GM23338 (cell line): ENCODE measurements around the gene ANKK1. TPM values are rescaled to one million over a fixed set of nuclear protein-coding genes. Genes with fewer than 3 reads are reported as not detected.

ENCODE experiments used
- ATAC-seq: fragments of 200-7000 bp; cut with Tn5 transposase; 3 replicates; pipeline ENCODE4 v1.9.1; 2020
- DNase-seq: peaks from one replicate; pipeline ENCODE4 v3.0.0-alpha.2; 2015; ENCODE audit warnings: low spot score
- H2AFZ ChIP-seq: fragments of 200-600 bp; sonication (generic); 2 replicates; pipeline ENCODE4 v1.8.0; 2016; ENCODE audit warnings: antibody characterized with exemption, mild to moderate bottlenecking, moderate library complexity
- H3F3A ChIP-seq: fragments of 200-600 bp; sonication (generic); replicated peaks from 2 replicates; pipeline ENCODE4 v1.8.0; 2017; ENCODE audit warnings: antibody characterized with exemption, mixed run types, low read depth
- H3K27ac ChIP-seq: fragments of 200-600 bp; sonication (generic); 2 replicates; pipeline ENCODE4 v1.6.1; 2016; ENCODE audit warnings: low read depth
- H3K27me3 ChIP-seq: fragments of 200-600 bp; sonication (generic); 2 replicates; pipeline ENCODE4 v1.8.0; 2016; ENCODE audit warnings: mild to moderate bottlenecking, mixed run types, moderate library complexity; ENCODE audit not compliant: insufficient read depth
- H3K36me3 ChIP-seq: fragments of 200-600 bp; sonication (generic); 2 replicates; pipeline ENCODE4 v1.8.0; 2016; ENCODE audit warnings: mild to moderate bottlenecking; ENCODE audit not compliant: insufficient read depth
- H3K4me1 ChIP-seq: fragments of 200-600 bp; sonication (generic); 2 replicates; pipeline ENCODE4 v1.8.0; 2016; ENCODE audit warnings: mild to moderate bottlenecking, moderate library complexity; ENCODE audit not compliant: insufficient read depth
- H3K4me2 ChIP-seq: fragments of 200-600 bp; sonication (generic); 2 replicates; pipeline ENCODE4 v1.7.1; 2017; ENCODE audit warnings: mixed run types
- H3K4me3 ChIP-seq: fragments of 200-600 bp; sonication (generic); 2 replicates; pipeline ENCODE4 v1.6.1; 2016; ENCODE audit warnings: mixed run types
- H3K79me2 ChIP-seq: fragments of 200-600 bp; sonication (generic); replicated peaks from 2 replicates; pipeline ENCODE4 v1.8.0; 2017; ENCODE audit warnings: mild to moderate bottlenecking; ENCODE audit not compliant: insufficient read depth
- H3K9me2 ChIP-seq: fragments of 200-600 bp; sonication (generic); 2 replicates; pipeline ENCODE4 v1.8.0; 2017; ENCODE audit not compliant: insufficient read depth
- H4K20me1 ChIP-seq: fragments of 200-600 bp; sonication (generic); replicated peaks from 2 replicates; pipeline ENCODE4 v1.8.0; 2017; ENCODE audit warnings: mild to moderate bottlenecking; ENCODE audit not compliant: insufficient read depth
- H3K27ac Mint-ChIP-seq: 2 replicates; pipeline ENCODE4 v1.8.0; 2020; ENCODE audit warnings: inconsistent platforms, mild to moderate bottlenecking, moderate library complexity, mixed read lengths
- H3K27me3 Mint-ChIP-seq: 3 replicates; pipeline ENCODE4 v1.8.0; 2022; ENCODE audit warnings: low read depth, mild to moderate bottlenecking, moderate library complexity, mixed read lengths, inconsistent platforms; ENCODE audit not compliant: insufficient read depth, poor library complexity
- H3K36me3 Mint-ChIP-seq: 3 replicates; pipeline ENCODE4 v1.8.0; 2021; ENCODE audit warnings: low read depth, mild to moderate bottlenecking, inconsistent platforms, moderate library complexity, mixed read lengths
- H3K4me1 Mint-ChIP-seq: 3 replicates; pipeline ENCODE4 v1.8.0; 2020; ENCODE audit warnings: mild to moderate bottlenecking, inconsistent platforms, mixed read lengths
- H3K4me3 Mint-ChIP-seq: 3 replicates; pipeline ENCODE4 v1.8.0; 2021; ENCODE audit warnings: moderate library complexity, mild to moderate bottlenecking, inconsistent platforms, mixed read lengths
- H3K9me3 Mint-ChIP-seq: 3 replicates; pipeline ENCODE4 v1.8.0; 2020; ENCODE audit warnings: moderate library complexity, mild to moderate bottlenecking, inconsistent platforms, mixed read lengths
- EZH2 ChIP-seq: fragments of 200-600 bp; sonication (generic); IDR thresholded peaks from one replicate; pipeline ENCODE4 v1.8.0; 2017; ENCODE audit warnings: antibody characterized with exemption, mild to moderate bottlenecking, low read depth; ENCODE audit not compliant: unreplicated experiment
- EZH2phosphoT487 ChIP-seq: fragments of 200-600 bp; sonication (generic); IDR thresholded peaks from one replicate; pipeline ENCODE4 v1.8.1; 2018; ENCODE audit warnings: antibody characterized with exemption; ENCODE audit not compliant: unreplicated experiment
- JUNB ChIP-seq: IDR thresholded peaks from one replicate; pipeline ENCODE4 v1.6.1; 2016; ENCODE audit warnings: antibody characterized with exemption; ENCODE audit not compliant: unreplicated experiment
- NANOG ChIP-seq: IDR thresholded peaks from 2 replicates; pipeline ENCODE4 v1.6.1; 2016; ENCODE audit warnings: antibody characterized with exemption, borderline replicate concordance
- POLR2AphosphoS5 ChIP-seq: IDR thresholded peaks from 2 replicates; pipeline ENCODE4 v1.6.1; 2016; ENCODE audit warnings: antibody characterized with exemption, low read depth
- ZNF114 ChIP-seq: fragments of 250-450 bp; sonication (Bioruptor Pico); IDR thresholded peaks from 2 replicates; pipeline ENCODE4 v1.5.0; 2020; ENCODE audit warnings: mild to moderate bottlenecking, moderate library complexity
- ZNF331 ChIP-seq: fragments of 250-450 bp; sonication (Bioruptor Pico); IDR thresholded peaks from 2 replicates; pipeline ENCODE4 v1.5.0; 2020; ENCODE audit warnings: low read depth, mild to moderate bottlenecking, moderate library complexity
- polyA plus RNA-seq: library from polyadenylated mRNA; unstranded; fragments of >200 nt; fragmentation: Nextera tagmentation; extraction: Ambion mirVana; gene quantifications from 2 replicates; pipeline ENCODE4 v1.2.1, GENCODE V29; 2016
- total RNA-seq: library from RNA; depleted of rRNA; stranded (reverse); fragments of >200 nt; shearing (Covaris generic); gene quantifications from 2 replicates; pipeline ENCODE4 v1.2.3, GENCODE V29; 2014
- TF ChIP-seq, protein P1 (sequence below): IDR thresholded peaks from one replicate; pipeline ENCODE4 v1.6.1; 2018; ENCODE audit warnings: antibody characterized with exemption; ENCODE audit not compliant: unreplicated experiment
- TF ChIP-seq, protein P2 (sequence below), 2 experiments: fragments of 200-600 bp in 1 of 2; sonication (generic) in 1 of 2; conservative IDR thresholded peaks; 2 replicates each; pipeline versions ENCODE4 v1.5.1 to v1.6.1; 2016 to 2017; ENCODE audit warnings: antibody characterized with exemption in 2 of 2, low read depth in 2 of 2, mild to moderate bottlenecking in 2 of 2, moderate library complexity in 1 of 2

Gene ANKK1
- total and polyA plus RNA-seq, 2 experiments from 2014 or later, result 0.08 to 0.14 TPM

DNA sequence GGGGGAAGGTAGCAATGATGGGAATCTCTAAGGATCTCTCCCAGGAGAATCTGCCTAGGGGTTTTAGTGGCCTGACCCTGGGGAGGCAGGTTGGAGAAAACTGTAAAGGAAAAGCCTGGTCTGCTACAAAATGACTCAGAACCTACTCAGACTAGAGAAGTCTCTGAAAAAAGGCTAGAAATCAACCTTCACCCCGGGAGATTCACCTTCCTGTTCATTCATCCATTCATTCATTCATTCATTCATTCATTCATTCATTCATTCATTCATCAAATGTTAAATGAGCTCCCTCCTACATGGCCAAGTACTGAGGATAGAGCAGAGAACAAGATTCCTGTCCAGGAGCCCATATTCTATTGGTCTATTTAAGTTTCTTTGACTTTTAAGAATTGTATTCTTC, 8.9 kb upstream of the ANKK1 start:
- Histone ChIP-seq H3F3A (no peaks in the 10 kb centered on the region), H2AFZ (no peak overlapping the region), H3K4me3 (no peak overlapping the region), H3K4me2 (no peak overlapping the region), H3K27me3 (no peaks in the 10 kb centered on the region), H3K79me2 (no peaks in the 10 kb centered on the region), H3K9me2 (0 out of 2 replicates have a peak, but pooled peaks cover 4% of the 10 kb centered on the region), H3K36me3 (no peaks in the 10 kb centered on the region), H3K4me1 (no peaks in the 10 kb centered on the region), H4K20me1 (no peaks in the 10 kb centered on the region), H3K27ac (no peak overlapping the region)
- DNase-seq, result no peak
- Mint-ChIP-seq H3K27ac (no peak overlapping the region), H3K9me3 (0 out of 3 replicates have a peak, but pooled peaks cover 3% of the 10 kb centered on the region), H3K4me3 (no peak overlapping the region), H3K4me1 (peaks cover 9% of the 10 kb centered on the region; the same call in 2 of the 3 replicates), H3K27me3 (peaks cover 6% of the 10 kb centered on the region), H3K36me3 (no peaks in the 10 kb centered on the region)
- ATAC-seq, result no peak
- TF ChIP-seq EZH2 (no peak), EZH2phosphoT487 (no peak), ZNF331 (no peak), ZNF114 (no peak), POLR2AphosphoS5 (no peak), JUNB (no peak), NANOG (no peak)
- TF ChIP-seq, protein P1, sequence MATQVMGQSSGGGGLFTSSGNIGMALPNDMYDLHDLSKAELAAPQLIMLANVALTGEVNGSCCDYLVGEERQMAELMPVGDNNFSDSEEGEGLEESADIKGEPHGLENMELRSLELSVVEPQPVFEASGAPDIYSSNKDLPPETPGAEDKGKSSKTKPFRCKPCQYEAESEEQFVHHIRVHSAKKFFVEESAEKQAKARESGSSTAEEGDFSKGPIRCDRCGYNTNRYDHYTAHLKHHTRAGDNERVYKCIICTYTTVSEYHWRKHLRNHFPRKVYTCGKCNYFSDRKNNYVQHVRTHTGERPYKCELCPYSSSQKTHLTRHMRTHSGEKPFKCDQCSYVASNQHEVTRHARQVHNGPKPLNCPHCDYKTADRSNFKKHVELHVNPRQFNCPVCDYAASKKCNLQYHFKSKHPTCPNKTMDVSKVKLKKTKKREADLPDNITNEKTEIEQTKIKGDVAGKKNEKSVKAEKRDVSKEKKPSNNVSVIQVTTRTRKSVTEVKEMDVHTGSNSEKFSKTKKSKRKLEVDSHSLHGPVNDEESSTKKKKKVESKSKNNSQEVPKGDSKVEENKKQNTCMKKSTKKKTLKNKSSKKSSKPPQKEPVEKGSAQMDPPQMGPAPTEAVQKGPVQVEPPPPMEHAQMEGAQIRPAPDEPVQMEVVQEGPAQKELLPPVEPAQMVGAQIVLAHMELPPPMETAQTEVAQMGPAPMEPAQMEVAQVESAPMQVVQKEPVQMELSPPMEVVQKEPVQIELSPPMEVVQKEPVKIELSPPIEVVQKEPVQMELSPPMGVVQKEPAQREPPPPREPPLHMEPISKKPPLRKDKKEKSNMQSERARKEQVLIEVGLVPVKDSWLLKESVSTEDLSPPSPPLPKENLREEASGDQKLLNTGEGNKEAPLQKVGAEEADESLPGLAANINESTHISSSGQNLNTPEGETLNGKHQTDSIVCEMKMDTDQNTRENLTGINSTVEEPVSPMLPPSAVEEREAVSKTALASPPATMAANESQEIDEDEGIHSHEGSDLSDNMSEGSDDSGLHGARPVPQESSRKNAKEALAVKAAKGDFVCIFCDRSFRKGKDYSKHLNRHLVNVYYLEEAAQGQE, result no peak
- TF ChIP-seq, protein P2, sequence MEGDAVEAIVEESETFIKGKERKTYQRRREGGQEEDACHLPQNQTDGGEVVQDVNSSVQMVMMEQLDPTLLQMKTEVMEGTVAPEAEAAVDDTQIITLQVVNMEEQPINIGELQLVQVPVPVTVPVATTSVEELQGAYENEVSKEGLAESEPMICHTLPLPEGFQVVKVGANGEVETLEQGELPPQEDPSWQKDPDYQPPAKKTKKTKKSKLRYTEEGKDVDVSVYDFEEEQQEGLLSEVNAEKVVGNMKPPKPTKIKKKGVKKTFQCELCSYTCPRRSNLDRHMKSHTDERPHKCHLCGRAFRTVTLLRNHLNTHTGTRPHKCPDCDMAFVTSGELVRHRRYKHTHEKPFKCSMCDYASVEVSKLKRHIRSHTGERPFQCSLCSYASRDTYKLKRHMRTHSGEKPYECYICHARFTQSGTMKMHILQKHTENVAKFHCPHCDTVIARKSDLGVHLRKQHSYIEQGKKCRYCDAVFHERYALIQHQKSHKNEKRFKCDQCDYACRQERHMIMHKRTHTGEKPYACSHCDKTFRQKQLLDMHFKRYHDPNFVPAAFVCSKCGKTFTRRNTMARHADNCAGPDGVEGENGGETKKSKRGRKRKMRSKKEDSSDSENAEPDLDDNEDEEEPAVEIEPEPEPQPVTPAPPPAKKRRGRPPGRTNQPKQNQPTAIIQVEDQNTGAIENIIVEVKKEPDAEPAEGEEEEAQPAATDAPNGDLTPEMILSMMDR (conservative IDR thresholded peaks at IDR 0.05; ENCODE audit: low read depth in 2 of 2), result no peak

DNA sequence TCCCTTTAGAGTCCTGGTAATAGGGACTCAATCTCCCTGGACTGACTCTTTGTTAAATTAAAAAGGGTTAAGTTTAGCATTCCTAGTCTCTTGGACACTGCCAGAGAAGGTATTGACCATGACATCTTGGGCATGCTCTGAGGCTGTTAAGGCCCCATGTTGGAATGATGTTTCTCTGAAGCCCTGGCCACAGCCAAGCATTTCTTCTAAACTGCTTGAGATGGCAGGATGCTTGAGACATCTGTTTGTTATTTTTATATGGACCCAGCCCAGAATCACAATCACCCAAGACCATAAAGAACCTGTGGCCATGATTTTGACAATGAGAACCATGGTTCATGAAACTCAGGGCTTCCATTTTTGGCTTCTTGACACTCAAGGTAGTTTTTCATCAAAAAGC, 5.5 kb upstream of the ANKK1 start:
- Mint-ChIP-seq H3K4me1 (peaks cover 11% of the 10 kb centered on the region; the same call in 2 of the 3 replicates), H3K9me3 (0 out of 3 replicates have a peak, but pooled peaks cover 3% of the 10 kb centered on the region), H3K27me3 (peaks cover 9% of the 10 kb centered on the region), H3K27ac (no peak overlapping the region), H3K36me3 (no peaks in the 10 kb centered on the region), H3K4me3 (no peak overlapping the region)
- Histone ChIP-seq H3K4me2 (no peak overlapping the region), H3F3A (no peaks in the 10 kb centered on the region), H3K36me3 (no peaks in the 10 kb centered on the region), H3K27me3 (0 out of 2 replicates have a peak, but pooled peaks cover 3% of the 10 kb centered on the region), H3K4me1 (peaks cover 3% of the 10 kb centered on the region; the same call in 1 of the 2 replicates), H3K4me3 (no peak overlapping the region), H3K79me2 (no peaks in the 10 kb centered on the region), H3K9me2 (no peaks in the 10 kb centered on the region), H3K27ac (no peak overlapping the region), H2AFZ (no peak overlapping the region), H4K20me1 (no peaks in the 10 kb centered on the region)
- ATAC-seq (no peak), DNase-seq (no peak)
- TF ChIP-seq JUNB (no peak), ZNF114 (no peak), NANOG (no peak)
- TF ChIP-seq, protein P1, result no peak
